Caco-2 (cell line): ENCODE results near the gene PHETA1. TPM values are rescaled to one million over a fixed set of nuclear protein-coding genes. Genes with fewer than 3 reads are reported as not detected.

ENCODE experiments used
- BruUV-seq: library from RNA; stranded (reverse); fragments of 400-500 nt; replicated peaks from 2 replicates; lab custom pipeline; 2021; lab: Mats Ljungman, UMichigan
- CTCF ChIA-PET: fragments of 300-600 bp; sonication (Branson Sonifier 250); formaldehyde crosslinking; loops from one replicate; lab custom pipeline; 2022; ENCODE audit warnings: antibody characterized with exemption; lab: Charles Lee
- POLR2A ChIA-PET: fragments of 300-600 bp; sonication (Branson Sonifier 250); formaldehyde crosslinking; loops from one replicate; lab custom pipeline; 2022; ENCODE audit warnings: antibody characterized with exemption; lab: Charles Lee
- DNase-seq, 2 experiments: peaks; one replicate each; pipeline versions ENCODE4 v3.0.0 to v3.0.0-alpha.2; 2020 to 2022
- H3K27me3 ChIP-seq: replicated peaks from 2 replicates; pipeline ENCODE4 v1.6.0; 2011; ENCODE audit warnings: low read length; ENCODE audit not compliant: control insufficient read depth, insufficient read depth
- H3K36me3 ChIP-seq: 2 replicates; pipeline ENCODE4 v1.5.1; 2011; ENCODE audit warnings: low read length; ENCODE audit not compliant: control insufficient read depth, insufficient read depth
- H3K4me1 ChIP-seq: fragments of 250-450 bp; sonication (Bioruptor Pico); 2 replicates; pipeline ENCODE4 v1.5.1; 2020; ENCODE audit warnings: mild to moderate bottlenecking
- H3K4me3 ChIP-seq: 2 replicates; pipeline ENCODE4 v1.5.1; 2011; ENCODE audit warnings: low read depth, mild to moderate bottlenecking, control low read depth, low read length
- H3K9me3 ChIP-seq: fragments of 250-450 bp; sonication (Bioruptor Pico); 2 replicates; pipeline ENCODE4 v1.5.1; 2020; ENCODE audit warnings: mild to moderate bottlenecking, moderate library complexity
- H3K27ac Mint-ChIP-seq: one replicate; pipeline ENCODE4 v1.8.0; 2022; ENCODE audit warnings: mixed read lengths; ENCODE audit not compliant: unreplicated experiment
- H3K27me3 Mint-ChIP-seq: one replicate; pipeline ENCODE4 v1.8.0; 2022; ENCODE audit warnings: mixed read lengths; ENCODE audit not compliant: insufficient read depth, unreplicated experiment
- H3K36me3 Mint-ChIP-seq: one replicate; pipeline ENCODE4 v1.8.0; 2022; ENCODE audit warnings: mild to moderate bottlenecking, mixed read lengths; ENCODE audit not compliant: insufficient read depth, unreplicated experiment
- H3K4me1 Mint-ChIP-seq: one replicate; pipeline ENCODE4 v1.8.0; 2022; ENCODE audit warnings: low read depth, mixed read lengths; ENCODE audit not compliant: unreplicated experiment
- H3K4me3 Mint-ChIP-seq: one replicate; pipeline ENCODE4 v1.8.0; 2022; ENCODE audit warnings: mild to moderate bottlenecking, moderate library complexity, mixed read lengths; ENCODE audit not compliant: unreplicated experiment
- H3K9me3 Mint-ChIP-seq: one replicate; pipeline ENCODE4 v1.8.0; 2022; ENCODE audit warnings: mixed read lengths; ENCODE audit not compliant: unreplicated experiment
- intact Hi-C: fragments of 100-400 bp; cut with micrococcal nuclease; formaldehyde crosslinking; loops from one replicate; pipeline ENCODE4 v1.10.0; 2022; ENCODE audit not compliant: unreplicated experiment
- total RNA-seq: library from RNA; stranded (reverse); gene quantifications from 2 replicates; pipeline ENCODE4 v1.2.3, GENCODE V29; 2022
- TF ChIP-seq, protein P1 (sequence below), 2 experiments: fragments of 200-600 bp in 1 of 2; IDR thresholded peaks; 1 replicate in 1 of 2; 2 replicates in 1 of 2; pipeline versions ENCODE4 v1.5.1 to v1.8.0; 2011 to 2022; ENCODE audit warnings: antibody characterized with exemption in 1 of 2, control low read depth in 1 of 2, inconsistent platforms in 1 of 2, low read depth in 1 of 2, low read length in 1 of 2, mild to moderate bottlenecking in 1 of 2, moderate library complexity in 1 of 2; ENCODE audit not compliant: insufficient read depth in 1 of 2, severe bottlenecking in 1 of 2, unreplicated experiment in 1 of 2

The PHETA1 gene
- total RNA-seq, 1 experiment from 2014 or later: 14.9 TPM

DNA sequence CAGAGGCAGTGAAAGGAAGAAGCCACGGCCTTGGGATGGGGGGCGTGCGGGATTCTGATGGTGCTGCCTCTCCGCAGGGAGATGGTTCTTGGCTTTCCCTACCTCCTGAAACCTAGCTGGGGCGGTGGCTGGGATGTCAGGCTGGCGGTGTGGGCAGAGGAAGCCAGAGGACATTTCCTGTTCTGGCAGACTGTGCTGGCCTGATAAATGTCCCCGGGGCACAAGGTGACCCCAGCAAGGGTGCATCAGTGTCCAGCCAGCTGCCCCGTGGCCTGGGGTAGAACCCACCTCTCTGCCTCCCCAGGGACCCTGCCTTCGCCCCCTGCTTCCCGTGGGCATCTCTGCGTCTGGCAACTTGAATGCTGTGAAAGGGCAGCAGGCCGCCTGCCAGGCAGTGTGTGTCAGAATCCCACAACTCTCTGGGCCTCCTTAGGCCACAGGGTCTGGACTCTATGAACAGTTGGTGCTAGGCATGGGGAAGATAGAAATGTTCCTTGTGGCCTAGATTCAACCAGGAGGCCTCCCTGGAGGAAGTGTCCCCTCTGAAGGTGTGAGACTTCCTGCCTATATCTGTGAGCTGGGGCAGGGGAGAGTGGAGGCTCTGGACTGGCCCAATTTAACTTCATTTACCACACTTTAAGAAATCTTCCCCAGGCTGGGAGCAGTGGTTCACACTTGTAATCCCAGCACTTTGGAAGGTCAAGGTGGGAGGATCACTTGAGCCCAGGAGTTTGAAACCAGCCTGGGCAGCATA lies 41.7 kb upstream of the PHETA1 start:
- H3K9me3 ChIP-seq: no peaks in the 10 kb centered on the region
- Mint-ChIP-seq H3K9me3 (no peaks in the 10 kb centered on the region), H3K27me3 (no peaks in the 10 kb centered on the region), H3K4me3 (no peak overlapping the region), H3K36me3 (peaks cover 6% of the 10 kb centered on the region), H3K4me1 (no peaks in the 10 kb centered on the region), H3K27ac (no peak overlapping the region)
- intact Hi-C loops: no loop called here
- no peak overlapping the region for H3K4me3 ChIP-seq
- TF ChIP-seq, protein P1, sequence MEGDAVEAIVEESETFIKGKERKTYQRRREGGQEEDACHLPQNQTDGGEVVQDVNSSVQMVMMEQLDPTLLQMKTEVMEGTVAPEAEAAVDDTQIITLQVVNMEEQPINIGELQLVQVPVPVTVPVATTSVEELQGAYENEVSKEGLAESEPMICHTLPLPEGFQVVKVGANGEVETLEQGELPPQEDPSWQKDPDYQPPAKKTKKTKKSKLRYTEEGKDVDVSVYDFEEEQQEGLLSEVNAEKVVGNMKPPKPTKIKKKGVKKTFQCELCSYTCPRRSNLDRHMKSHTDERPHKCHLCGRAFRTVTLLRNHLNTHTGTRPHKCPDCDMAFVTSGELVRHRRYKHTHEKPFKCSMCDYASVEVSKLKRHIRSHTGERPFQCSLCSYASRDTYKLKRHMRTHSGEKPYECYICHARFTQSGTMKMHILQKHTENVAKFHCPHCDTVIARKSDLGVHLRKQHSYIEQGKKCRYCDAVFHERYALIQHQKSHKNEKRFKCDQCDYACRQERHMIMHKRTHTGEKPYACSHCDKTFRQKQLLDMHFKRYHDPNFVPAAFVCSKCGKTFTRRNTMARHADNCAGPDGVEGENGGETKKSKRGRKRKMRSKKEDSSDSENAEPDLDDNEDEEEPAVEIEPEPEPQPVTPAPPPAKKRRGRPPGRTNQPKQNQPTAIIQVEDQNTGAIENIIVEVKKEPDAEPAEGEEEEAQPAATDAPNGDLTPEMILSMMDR (IDR thresholded peaks at IDR 0.05; ENCODE audit: insufficient read depth in 1 of 2, low read depth in 1 of 2, low read length in 1 of 2, severe bottlenecking in 1 of 2, unreplicated experiment in 1 of 2): no peak
- no peak for DNase-seq
- POLR2A ChIA-PET: no interaction called here
- BruUV-seq: no TSS peak
- CTCF ChIA-PET: interaction anchor here (0.7 kb wide), 1 partner anchor 123 kb away, joined by 3 read pairs; no protein-coding TSS in a partner anchor
- H3K27me3 ChIP-seq: no peaks in the 10 kb centered on the region
- peaks cover 7% of the 10 kb centered on the region for H3K4me1 ChIP-seq
- H3K36me3 ChIP-seq: no peaks in the 10 kb centered on the region

DNA sequence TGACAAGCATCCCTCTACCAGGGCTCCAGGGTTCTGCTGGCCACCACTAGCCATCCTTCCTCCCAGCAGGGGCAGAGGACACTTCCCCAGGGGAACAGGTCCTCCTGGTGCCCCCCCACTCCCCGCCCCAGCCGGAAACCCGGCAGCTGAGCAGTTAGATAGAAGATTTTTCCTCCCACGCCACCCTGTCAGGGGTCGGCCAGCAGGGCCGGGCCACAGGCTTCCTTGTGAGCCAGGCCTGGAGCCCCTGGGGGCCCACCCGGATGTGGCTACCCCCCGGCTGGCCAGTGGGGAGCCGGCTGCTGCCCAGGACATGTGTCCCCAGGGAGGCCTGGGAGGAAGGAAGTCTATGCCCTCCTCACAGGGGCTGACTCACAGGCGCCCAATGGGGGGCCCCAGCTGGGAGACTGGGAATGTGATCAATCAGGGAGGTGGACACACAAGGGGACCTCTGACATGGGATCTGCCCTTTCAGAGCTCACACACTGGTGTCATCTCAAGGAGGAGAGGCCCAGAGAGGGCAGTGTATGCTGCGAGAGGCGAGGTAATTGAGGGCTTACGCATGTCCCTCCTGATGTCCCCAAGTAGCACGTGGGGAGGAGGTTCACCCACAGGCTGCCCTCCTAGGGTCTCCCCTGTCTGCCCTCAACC lies 41.0 kb upstream of the PHETA1 start:
- ChIA-PET CTCF (no interaction called here), POLR2A (no interaction called here)
- Histone ChIP-seq H3K27me3 (no peaks in the 10 kb centered on the region), H3K4me1 (peaks cover 7% of the 10 kb centered on the region), H3K4me3 (no peak overlapping the region), H3K36me3 (no peaks in the 10 kb centered on the region), H3K9me3 (no peaks in the 10 kb centered on the region)
- intact Hi-C loops: no loop called here
- no peak for DNase-seq
- no TSS peak for BruUV-seq
- H3K4me3 Mint-ChIP-seq: no peak overlapping the region
- TF ChIP-seq, protein P1 (IDR thresholded peaks at IDR 0.05; ENCODE audit: insufficient read depth in 1 of 2, low read depth in 1 of 2, low read length in 1 of 2, severe bottlenecking in 1 of 2, unreplicated experiment in 1 of 2): no peak
- peaks cover 13% of the 10 kb centered on the region for H3K36me3 Mint-ChIP-seq
- H3K27me3 Mint-ChIP-seq: no peaks in the 10 kb centered on the region
- H3K27ac Mint-ChIP-seq: no peak overlapping the region
- H3K4me1 Mint-ChIP-seq: peaks cover under 1% of the 10 kb centered on the region
- H3K9me3 Mint-ChIP-seq: no peaks in the 10 kb centered on the region

GRCh38 chr12:111409403-111409779 lies 40.5 kb upstream of the PHETA1 start:
- no peak overlapping the region for H3K4me3 ChIP-seq
- POLR2A ChIA-PET: no interaction called here
- H3K36me3 Mint-ChIP-seq: peaks cover 18% of the 10 kb centered on the region
- no peaks in the 10 kb centered on the region for H3K27me3 ChIP-seq
- no peaks in the 10 kb centered on the region for H3K27me3 Mint-ChIP-seq
- H3K4me3 Mint-ChIP-seq: no peak overlapping the region
- intact Hi-C loops: no loop called here
- no peak overlapping the region for H3K27ac Mint-ChIP-seq
- peaks cover 5% of the 10 kb centered on the region for H3K4me1 Mint-ChIP-seq
- DNase-seq: no peak
- peaks cover 11% of the 10 kb centered on the region for H3K4me1 ChIP-seq
- no peaks in the 10 kb centered on the region for H3K9me3 ChIP-seq
- no TSS peak for BruUV-seq
- TF ChIP-seq, protein P1 (IDR thresholded peaks at IDR 0.05; ENCODE audit: insufficient read depth in 1 of 2, low read depth in 1 of 2, low read length in 1 of 2, severe bottlenecking in 1 of 2, unreplicated experiment in 1 of 2): no peak
- CTCF ChIA-PET: no interaction called here
- H3K36me3 ChIP-seq: no peaks in the 10 kb centered on the region
- H3K9me3 Mint-ChIP-seq: no peaks in the 10 kb centered on the region
